WTC11 (cell line): ENCODE measurements around the gene UNC13C.

ENCODE experiments used
- ESRRA ChIP-seq: sonication (generic); formaldehyde crosslinking; IDR thresholded peaks from 2 replicates; pipeline ENCODE4 v1.8.1; 2022; ENCODE audit warnings: mild to moderate bottlenecking, missing genetic modification reagents, borderline replicate concordance
- FOXP1 ChIP-seq: sonication (generic); formaldehyde crosslinking; IDR thresholded peaks from 2 replicates; pipeline ENCODE4 v1.8.0; 2022; ENCODE audit warnings: missing genetic modification reagents, mild to moderate bottlenecking, moderate library complexity, borderline replicate concordance
- MAX ChIP-seq: sonication (generic); formaldehyde crosslinking; IDR thresholded peaks from 2 replicates; pipeline ENCODE4 v1.8.0; 2022; ENCODE audit warnings: mild to moderate bottlenecking, missing genetic modification reagents

- TF ChIP-seq FOXP1 (CRISPR knock-in tag) (no peak), ESRRA (CRISPR knock-in tag) (no peak), MAX (CRISPR knock-in tag) (no peak)
Observed at GRCh38 chr15:54575586-54575985, 597.3 kb downstream of the UNC13C start.
